HG03064 (cell line): ENCODE results near the gene CDK2AP2.
"Not testable (repeated sequence)": the region's sequence is repeated elsewhere in the genome, so short reads cannot be mapped to it uniquely, and the experiment has no call there.

ENCODE experiments used
- ATAC-seq: cut with Tn5 transposase; IDR thresholded peaks from one replicate; pipeline ENCODE4 v1.9.1; 2021; ENCODE audit warnings: low read depth; ENCODE audit not compliant: unreplicated experiment

Gene CDK2AP2

DNA sequence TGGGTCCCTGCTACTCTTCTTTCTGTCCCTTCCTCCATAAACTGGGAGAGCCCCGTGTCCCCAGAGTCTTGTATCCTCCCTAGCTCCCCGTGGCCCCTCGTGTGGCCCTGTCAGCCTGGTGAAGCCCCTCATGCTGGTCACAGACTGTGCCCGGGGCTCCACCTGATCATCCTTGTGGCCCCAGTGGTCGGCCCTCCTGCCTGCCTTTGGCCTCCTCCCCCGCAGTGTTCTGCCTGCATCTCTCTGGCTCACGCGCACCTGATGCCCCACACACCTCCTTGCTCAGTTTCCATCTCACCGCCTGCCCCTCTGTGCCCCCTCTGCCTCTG lies 16.5 kb upstream of the CDK2AP2 start:
- ATAC-seq = no peak

DNA sequence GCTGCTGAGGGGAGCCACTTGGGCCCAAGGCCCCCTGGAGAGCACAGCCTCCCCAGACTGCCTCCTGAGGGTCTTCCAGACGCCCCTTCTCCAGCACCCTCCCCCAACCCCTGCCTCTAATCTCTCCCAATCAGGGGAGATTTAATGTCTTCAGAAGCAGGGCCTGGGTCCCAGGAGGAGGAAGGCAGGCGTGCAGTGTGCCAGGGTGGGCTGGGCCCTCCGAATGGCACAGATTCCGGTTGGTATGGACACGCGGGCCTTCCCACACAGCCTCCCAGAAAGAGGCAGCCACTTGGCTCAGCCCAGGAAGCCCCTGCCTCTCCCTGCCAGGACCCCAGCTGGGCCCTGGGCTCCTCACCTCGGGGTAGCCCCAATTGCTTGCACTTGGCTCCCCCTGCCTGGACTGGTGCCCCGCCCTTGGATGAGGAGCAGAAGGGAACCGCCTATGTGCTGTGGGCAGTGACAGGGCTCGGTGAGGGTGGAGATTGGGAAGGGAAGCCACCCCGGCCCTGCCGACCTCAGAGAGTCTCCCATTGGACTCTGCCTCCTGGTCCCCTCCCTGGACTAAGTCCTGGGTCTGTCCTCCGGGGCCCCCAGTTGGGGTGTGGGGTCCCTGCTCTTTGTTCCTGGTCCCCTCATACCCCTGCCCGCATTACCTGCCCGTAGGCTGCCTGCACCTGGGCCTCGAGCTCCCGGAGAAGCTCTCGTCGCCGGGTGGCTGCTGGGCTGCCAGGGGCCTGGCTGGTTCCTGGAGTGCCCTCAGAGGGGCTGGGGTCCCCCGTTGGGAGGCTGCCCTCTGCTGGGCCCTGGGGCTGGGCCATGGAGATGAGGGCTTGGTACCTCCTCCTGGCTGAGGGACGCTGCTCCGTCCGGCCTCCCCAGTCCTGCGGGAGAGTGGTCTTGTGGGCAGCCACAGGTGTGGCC lies 15.9 kb upstream of the CDK2AP2 start:
- ATAC-seq = no peak

DNA sequence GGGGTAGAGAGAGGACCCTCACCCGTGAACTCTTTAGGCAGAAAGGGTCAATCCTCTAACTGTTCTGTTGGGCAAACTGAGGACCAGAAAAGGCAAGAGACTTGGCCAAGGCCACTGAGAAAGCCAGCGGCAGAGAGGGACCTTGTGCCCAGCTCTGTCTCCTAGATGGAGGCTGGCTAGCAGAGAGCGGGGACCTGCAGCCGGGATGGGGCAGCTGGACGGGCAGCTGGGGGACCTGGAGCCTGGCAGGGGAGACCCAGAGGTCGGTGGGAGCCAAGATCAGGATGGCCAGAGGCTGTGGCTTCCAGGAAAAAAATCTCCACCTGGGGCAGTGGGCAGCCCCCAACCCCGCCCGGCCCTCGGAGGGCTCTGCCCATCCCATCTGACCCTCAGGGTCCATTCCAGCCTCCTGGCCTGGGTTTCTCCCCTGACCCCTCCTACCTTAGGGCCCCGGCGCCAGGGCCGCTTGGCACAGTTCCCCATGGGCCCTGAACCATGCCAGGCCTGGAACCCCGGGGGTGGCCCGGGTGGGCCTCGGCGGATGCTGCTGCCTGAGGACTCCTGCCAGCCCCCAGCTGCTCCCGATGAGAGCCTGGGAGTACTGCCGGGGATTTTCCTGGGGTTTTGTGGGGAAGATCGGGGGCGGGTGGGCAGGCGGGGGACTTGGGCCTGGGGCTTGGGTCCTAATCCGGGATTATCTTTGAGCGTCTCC lies 15.0 kb upstream of the CDK2AP2 start, which contains the start of gene CABP2:
Gene CABP2, minus strand, starts transcription at position 603 of the 712 bp plus-strand sequence. Its CDS starts 120 bp downstream, at position 483.
- ATAC-seq = no peak

GRCh38 chr11:67522338-67522737 lies 14.4 kb upstream of the CDK2AP2 start:
- ATAC-seq = no peak

DNA sequence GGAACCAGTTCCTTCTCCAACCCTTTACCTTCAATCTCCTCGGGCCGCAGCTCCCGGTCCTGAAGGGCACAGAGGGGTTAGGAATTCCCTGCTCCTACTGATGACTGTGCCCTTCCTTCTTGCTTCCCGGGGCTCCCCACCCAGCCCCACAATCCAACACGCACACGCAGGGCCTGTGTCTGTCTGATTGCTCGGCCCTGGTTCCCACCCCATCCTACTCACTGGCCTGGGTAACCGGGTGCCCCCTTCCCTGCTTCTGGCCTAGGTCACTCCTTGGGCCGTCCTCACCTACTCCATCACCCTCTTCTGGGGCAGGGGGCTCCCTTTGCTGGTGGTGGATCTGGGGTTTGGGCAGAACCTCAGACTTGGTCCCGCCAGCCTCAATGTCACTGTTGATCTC lies 14.0 kb upstream of the CDK2AP2 start:
- ATAC-seq = no peak

DNA sequence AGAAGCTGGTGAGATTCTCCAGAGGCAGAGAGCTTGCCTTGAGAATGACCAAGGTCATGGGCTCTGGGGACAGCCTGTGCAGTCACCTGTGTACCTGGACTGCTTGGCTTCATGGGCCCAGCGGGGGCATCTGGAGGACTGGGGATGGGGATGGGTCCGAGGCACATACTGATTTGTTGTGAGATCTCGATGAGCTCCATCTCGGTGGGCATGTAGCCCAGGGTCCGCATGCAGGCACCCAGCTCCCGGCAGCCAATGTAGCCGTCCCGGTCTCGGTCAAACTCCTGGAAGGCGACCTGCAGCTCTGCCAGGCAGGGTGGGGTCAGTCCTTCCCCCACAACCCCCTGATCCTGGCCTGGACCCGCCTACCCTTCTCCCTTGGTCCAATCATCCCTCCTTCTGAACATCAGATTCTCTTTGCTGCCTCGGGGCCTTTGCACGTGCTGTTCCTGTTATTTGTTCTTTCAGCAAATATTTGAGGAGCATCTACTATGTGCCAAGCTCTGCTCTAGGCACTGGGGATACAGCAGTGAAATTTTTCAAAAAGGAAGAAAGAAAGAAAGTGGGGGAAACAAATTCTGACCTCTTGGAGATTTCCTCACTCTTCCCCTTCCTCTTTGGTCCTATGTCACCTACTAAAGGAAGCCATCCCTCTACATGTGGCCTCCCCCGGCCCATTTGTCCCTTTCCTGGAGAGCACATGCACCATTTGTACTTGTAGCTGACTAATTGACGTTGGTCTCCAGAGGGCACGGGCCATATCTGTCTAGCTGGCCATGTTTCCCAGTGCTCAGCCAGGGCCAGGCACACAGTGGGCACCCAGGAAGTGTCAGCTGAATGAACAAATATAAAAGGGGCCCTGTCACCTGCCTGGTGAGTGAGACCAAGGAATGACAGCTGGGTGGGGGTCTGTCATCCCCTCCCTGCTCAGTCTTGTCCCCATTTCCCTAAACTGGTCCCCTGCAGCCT lies 13.2 kb upstream of the CDK2AP2 start:
- ATAC-seq = no peak

- ATAC-seq = no peak
Observed at GRCh38 chr11:67519726-67520125, 11.8 kb upstream of the CDK2AP2 start.

DNA sequence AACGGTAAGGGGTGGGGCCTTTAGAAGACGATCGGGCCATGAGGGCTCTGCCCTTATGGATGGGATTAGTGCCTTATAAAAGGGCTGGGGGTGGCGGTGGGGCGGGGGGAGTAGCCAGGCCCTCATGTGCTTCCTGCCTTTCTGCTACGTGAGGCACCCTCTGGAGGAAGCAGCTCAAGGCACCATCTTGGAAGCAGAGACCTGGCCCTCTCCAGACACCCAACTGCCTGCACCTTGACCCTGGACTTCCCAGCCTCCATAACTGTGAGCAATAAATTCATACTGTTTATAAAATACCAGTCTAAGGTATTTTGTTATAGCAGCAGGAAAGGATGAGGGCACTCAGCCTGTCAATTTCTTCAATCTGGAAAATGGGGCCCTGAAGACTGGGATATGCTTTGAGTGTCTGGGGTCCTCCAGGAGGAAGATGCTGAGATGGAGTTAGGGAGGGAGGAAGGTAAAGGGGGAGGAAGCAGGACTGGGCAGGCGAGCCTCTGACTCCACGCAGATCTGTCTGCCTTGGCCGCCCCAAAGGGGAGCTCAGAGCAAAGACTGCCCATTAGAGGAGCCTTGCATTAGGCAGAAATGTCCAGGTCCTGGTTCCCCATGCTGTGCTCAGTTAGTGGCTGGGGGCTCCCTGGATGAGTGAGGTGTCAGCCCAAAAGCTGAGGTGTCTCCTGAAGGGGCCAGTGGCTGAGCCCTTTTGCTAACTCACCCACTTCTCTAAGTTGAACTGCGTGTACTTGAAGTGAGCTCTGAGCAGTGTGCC lies 10.0 kb upstream of the CDK2AP2 start:
- ATAC-seq = no peak

GRCh38 chr11:67516806-67517205 lies 8.8 kb upstream of the CDK2AP2 start:
- no peak for ATAC-seq

GRCh38 chr11:67514116-67514515 lies 6.2 kb upstream of the CDK2AP2 start:
- ATAC-seq = no peak

DNA sequence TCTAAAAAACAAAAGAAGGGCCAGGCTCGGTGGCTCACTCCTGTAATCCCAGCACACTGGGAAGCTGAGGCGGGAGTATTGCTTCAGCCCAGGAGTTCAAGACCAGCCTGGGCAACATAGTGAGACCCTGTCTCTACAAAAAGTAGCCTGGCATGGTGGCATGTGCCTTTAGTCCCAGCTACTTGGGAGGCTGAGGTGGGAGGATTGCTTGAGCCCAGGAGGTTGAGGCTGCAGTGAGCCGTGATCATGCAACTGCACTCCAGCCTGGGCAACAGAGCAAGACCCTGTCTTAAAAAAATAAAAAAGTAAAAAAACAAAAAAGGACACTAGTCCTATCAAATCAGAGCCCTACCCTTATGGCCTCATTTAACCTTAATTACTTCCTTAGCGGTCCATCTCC lies 3.6 kb upstream of the CDK2AP2 start:
- not testable (repeated sequence) for ATAC-seq

- no peak for ATAC-seq
Observed at GRCh38 chr11:67510023-67510345, 2.0 kb upstream of the CDK2AP2 start.

DNA sequence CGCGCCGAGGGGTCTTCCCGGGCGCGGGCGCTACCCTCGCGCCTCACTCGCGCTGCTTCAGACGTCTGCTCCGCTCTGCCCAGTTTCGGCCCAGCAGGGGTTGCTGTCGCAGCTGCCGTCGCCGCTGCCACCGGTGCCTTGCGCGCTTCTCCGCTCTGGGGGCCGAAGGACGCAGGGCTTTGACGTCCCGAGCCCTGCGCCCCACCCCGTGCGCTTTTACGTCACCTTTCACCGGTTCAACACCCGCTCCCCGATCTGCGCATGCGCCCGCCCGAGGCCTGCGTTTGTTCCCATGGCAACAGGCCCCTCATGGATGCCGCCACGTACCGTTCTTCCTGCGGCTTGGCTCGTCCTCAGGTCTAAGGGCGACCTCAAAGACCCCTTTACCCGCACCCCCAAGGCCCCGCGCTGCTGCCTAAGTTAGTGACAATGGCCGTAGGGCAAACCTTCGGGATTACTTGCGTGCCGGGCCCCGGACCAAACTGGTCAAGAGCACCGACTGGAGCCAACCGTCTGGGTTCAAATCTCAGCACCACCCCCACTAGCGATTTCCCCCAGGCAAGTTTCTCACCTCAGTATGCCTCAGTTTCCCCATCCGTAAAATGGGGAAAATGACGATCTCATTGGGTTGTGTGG lies 642 bp upstream of the CDK2AP2 start:
- peak; percentile 40 for ATAC-seq

- ATAC-seq = no peak
Observed at GRCh38 chr11:67507242-67507863, 609 bp downstream of the CDK2AP2 start.

DNA sequence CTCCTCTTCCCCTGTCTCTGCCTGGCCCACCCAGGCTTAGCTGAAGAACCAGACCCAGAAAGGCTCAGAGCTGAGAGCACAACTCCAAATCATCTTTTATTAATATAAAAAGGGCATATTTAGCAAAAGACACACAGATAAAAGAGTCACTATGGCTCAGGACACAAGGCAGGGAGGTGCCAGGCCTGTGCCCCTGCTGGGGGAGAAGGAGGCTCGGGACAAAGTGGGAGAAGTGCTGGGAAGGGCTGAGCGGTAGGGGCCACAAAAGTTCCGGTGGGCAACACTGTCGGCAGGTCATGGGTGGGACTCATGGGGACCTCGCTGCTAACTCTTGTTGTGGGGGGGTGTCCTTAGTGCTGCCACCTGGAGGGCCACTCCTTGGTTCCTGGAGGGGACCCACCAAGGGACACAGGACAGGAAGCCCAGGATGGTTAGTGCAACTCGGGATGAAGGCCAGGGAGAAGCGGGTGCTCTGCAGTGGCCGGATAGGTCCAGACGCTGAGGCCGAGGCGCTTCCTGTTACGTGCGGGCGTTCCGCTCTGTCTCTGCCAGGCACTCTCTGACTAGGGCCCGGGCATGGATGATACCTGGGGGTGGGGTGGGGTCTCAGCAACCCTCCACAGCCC lies 1.4 kb downstream of the CDK2AP2 start:
- no peak for ATAC-seq

DNA sequence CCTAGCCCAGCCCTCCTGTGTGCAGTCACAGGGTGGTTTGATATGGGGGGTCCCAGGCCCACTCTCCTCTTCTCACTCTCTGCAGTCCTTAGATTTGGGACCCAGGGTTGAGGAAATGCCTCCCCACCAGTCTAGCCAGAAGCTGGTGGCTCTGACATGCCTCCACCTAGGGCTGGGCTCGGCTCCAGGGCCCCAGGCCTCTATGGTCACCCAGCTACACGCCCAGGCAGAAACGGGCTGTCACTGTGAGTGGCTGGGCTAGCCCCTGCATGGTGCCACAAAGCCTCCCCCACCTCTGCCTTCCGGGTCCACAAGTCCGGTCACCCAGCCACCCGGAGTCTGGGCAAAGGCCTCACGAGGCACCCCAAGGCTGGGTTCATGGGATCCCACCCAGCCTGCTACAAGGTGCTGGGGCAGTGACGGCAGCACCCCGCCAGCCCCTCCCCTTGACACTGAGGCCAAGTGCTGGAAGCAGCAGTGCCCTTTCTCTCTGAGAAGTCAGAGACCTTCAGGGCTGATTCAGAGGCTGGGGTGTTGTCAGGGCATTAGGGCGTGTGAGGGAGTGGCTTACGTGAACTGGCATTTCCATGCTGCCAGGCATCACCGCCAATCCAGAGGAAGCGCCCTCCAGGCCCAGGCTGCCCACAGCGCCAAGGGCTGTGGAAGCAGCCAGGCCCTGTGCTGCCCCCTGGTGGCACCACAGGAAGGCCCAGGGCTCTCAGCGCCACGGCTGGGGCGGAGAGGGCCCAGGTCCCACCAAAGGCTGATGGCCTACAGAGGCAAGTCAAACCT lies 2.2 kb downstream of the CDK2AP2 start:
- no peak for ATAC-seq

DNA sequence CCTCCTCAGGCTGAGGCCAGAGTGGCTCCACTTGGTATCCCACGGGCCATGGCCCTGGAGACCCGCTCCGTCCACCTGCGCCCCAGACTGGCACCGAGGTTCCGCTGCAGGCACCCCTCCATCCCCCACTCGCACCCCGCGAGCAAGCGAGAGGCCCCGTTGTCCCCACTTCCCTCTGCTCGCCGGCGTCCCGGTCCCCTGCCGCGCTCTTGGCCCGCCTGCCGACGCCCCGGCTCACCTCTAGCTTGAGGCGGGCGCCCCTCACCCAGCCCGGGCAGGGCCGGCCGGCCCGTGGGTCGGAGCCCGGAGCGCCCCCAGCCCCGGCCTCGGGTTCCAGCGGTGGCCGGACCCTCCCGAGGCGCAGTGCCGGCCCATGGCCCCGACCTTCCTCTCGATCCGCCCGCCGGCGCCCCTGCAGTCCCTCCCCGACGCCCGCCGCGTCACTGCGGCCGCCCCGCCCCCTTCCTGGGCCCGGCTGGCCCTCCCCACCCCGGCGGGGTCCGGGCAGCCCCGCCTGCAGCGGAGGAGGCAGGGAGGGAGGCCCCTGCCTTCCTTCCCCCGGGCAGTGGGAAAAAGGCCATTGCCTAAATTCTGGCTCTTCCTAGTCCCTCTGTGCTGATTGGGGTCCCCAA lies 2.9 kb downstream of the CDK2AP2 start, which contains the start of gene PITPNM1:
Gene PITPNM1, minus strand, starts transcription at position 414 of the 632 bp plus-strand sequence. CDS start 1,183 bp downstream, outside the sequence.
- no peak for ATAC-seq
